A673 (cell line): ENCODE results near the gene LMBRD1.

Experiments used
- EZH2 ChIP-seq: fragments of 200-600 bp; sonication (generic); IDR thresholded peaks from 2 replicates; pipeline ENCODE4 v1.6.1; 2017; ENCODE audit warnings: borderline replicate concordance, low read depth, mild to moderate bottlenecking, mixed read lengths, antibody characterized with exemption, low read length; ENCODE audit not compliant: poor library complexity, severe bottlenecking
- TF ChIP-seq, protein P1 (sequence below): fragments of 300-800, 200-600 bp; sonication (generic); conservative IDR thresholded peaks from 2 replicates; pipeline ENCODE4 v1.5.1; 2017; ENCODE audit warnings: low read depth, mild to moderate bottlenecking, antibody characterized with exemption, low read length, moderate library complexity, mixed read lengths

DNA sequence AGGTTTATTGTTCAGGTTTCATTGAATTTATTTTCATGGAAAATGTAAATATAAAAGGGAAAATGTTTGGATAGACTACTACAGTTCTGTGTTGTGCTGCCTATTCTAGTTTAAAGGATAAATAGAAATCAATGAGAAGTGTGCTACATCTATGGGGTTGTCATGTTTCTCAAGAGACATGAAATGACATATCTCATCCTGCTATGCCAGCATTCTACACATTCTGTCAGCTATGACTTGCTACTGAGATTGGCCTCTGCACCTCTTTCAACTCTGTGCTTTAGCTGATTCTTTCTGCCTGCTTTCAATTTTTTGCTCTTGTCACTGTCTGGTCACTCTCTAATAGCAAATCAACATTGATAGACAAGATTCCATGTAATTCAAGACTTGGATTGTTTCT, 35.7 kb upstream of the LMBRD1 start:
- TF ChIP-seq, protein P1, sequence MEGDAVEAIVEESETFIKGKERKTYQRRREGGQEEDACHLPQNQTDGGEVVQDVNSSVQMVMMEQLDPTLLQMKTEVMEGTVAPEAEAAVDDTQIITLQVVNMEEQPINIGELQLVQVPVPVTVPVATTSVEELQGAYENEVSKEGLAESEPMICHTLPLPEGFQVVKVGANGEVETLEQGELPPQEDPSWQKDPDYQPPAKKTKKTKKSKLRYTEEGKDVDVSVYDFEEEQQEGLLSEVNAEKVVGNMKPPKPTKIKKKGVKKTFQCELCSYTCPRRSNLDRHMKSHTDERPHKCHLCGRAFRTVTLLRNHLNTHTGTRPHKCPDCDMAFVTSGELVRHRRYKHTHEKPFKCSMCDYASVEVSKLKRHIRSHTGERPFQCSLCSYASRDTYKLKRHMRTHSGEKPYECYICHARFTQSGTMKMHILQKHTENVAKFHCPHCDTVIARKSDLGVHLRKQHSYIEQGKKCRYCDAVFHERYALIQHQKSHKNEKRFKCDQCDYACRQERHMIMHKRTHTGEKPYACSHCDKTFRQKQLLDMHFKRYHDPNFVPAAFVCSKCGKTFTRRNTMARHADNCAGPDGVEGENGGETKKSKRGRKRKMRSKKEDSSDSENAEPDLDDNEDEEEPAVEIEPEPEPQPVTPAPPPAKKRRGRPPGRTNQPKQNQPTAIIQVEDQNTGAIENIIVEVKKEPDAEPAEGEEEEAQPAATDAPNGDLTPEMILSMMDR, result no peak
- no peak for TF ChIP-seq EZH2
